Thyroid gland (tissue), 4 donors: ENCODE measurements around the gene C4B. TPM values are rescaled to one million over a fixed set of nuclear protein-coding genes. Genes with fewer than 3 reads are reported as not detected.
"Not testable (repeated sequence)": the region's sequence is repeated elsewhere in the genome, so short reads cannot be mapped to it uniquely, and the experiment has no call there.

ENCODE experiments used
- DNase-seq, 2 donors: peaks; one replicate each; pipeline ENCODE4 v3.0.0-alpha.2; 2019
- H3K27ac ChIP-seq, 3 donors: fragments of 200-600 bp; sonication (generic); 1 replicate in 2 of 3; 2 replicates in 1 of 3; pipeline ENCODE4 v1.5.1; 2016 to 2019; ENCODE audit warnings: mild to moderate bottlenecking in 1 of 3, moderate library complexity in 1 of 3
- H3K27me3 ChIP-seq: fragments of 200-600 bp; sonication (generic); one replicate; pipeline ENCODE4 v1.5.1; 2019
- H3K36me3 ChIP-seq, 2 donors: fragments of 200-600 bp; sonication (generic); one replicate each; pipeline ENCODE4 v1.5.1; 2016 to 2019
- H3K4me1 ChIP-seq, 2 donors: fragments of 200-600 bp; sonication (generic); one replicate each; pipeline ENCODE4 v1.5.1; 2017 to 2019
- H3K4me3 ChIP-seq, 3 donors: fragments of 200-600 bp; sonication (generic); replicated peaks in 1 of 3; 1 replicate in 2 of 3; 2 replicates in 1 of 3; pipeline ENCODE4 v1.5.1; 2016; ENCODE audit warnings: mild to moderate bottlenecking in 1 of 3
- H3K9me3 ChIP-seq: fragments of 200-600 bp; sonication (generic); one replicate; pipeline ENCODE4 v1.5.1; 2017
- WGBS, 2 donors: methylation state at CpG; one replicate each; pipeline ENCODE4 v1.1.5; 2017; 5-methylcytosine and 5-hydroxymethylcytosine counted together
- intact Hi-C: fragments of 100-400 bp; cut with DNase I; formaldehyde crosslinking; loops from one replicate; pipeline ENCODE4 v1.15.1; 2023
- total RNA-seq, 4 donors: library from RNA; depleted of rRNA; stranded (reverse); fragments of >200 nt; gene quantifications; one replicate each; pipeline ENCODE4 v1.2.3, GENCODE V29; 2016

Gene C4B
- total RNA-seq, 4 donors from 2014 or later = 233 to 370 (median 285) TPM

DNA sequence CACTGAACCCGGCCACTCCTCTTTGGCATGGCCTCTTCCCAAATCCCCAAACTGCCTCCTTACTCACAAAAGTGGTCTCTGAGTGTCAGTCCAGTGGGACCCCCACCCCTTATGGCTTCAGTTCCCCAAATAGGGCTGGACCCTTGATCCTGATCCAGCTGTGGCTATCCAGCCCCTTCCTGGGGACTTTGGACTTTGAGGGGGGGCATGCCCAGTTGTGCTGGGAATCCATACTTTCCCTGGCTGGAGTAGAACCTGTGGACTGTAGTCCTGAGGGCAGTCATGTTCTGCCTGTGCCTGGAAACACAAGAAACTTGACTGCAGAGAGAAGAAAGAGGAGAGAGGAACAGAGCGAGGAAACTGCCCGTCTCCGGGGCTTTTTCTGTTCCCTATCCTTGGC is 10.2 kb upstream of the C4B start:
- DNase-seq, H3K27me3 ChIP-seq, H3K27ac ChIP-seq, H3K4me1 ChIP-seq, H3K4me3 ChIP-seq, H3K9me3 ChIP-seq, H3K36me3 ChIP-seq, intact Hi-C loops: not testable (repeated sequence)
- 95 to 100% methylated on average over 3 to 4 of the region's 4 CpGs for WGBS, 2 donors

DNA sequence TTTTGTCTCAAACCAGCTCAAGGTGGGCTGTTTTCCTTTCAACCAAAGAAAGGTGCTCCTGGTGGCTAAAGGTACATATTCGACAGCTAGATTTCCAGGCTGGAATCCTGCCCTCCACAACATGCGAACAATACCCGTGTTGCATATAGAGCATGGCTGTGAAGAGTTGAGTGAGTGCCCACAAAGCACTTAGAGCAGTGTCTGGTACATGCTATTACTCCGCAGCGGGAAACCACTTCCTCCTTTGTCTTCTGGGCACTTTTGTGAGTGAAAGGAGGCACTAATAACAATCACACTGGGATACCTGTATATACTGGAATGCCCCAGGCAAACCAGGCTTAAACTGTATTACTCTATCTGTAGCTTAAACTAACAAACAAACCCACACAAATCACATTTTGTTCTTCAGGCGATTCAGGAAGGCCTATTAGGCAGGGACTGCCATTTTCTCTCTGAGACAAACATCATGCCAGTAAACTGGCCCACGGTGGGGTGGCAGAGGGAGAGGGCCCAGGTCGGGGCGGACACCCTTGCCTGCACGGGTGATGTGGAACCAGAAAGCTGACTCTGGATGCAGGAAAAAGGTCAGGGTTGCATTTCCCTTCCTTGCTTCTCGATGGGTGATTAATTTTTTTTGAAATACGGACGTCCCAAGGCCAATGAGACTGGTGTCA is 9.6 kb upstream of the C4B start:
- intact Hi-C loops = not testable (repeated sequence)

DNA sequence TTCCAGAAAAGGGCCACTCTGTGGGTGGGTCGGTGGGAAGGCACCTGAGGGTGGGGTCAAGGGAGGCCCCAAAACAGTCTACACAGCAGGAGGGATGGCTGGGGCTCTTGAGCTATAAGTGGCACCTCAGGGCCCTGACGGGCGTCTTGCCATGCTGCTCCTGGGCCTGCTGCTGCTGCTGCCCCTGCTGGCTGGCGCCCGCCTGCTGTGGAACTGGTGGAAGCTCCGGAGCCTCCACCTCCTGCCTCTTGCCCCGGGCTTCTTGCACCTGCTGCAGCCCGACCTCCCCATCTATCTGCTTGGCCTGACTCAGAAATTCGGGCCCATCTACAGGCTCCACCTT is 9.1 kb upstream of the C4B start:
- 30 to 60% methylated on average over 3 of the region's 9 CpGs for WGBS, 2 donors
- H3K9me3 ChIP-seq, intact Hi-C loops, H3K4me1 ChIP-seq, H3K36me3 ChIP-seq, H3K27ac ChIP-seq, H3K4me3 ChIP-seq, H3K27me3 ChIP-seq: not testable (repeated sequence)
- peak; percentile 21 to 62 for DNase-seq

More for the DNA sequence above, 9.6 kb upstream of the C4B start:
- H3K27ac ChIP-seq, DNase-seq, H3K9me3 ChIP-seq, H3K4me1 ChIP-seq, H3K27me3 ChIP-seq, H3K4me3 ChIP-seq, H3K36me3 ChIP-seq: not testable (repeated sequence)
- 69 to 76% methylated on average over 8 to 9 of the region's 13 CpGs for WGBS, 2 donors

GRCh38 chr6:32005991-32006529 is 8.5 kb upstream of the C4B start:
- H3K4me3 ChIP-seq, H3K4me1 ChIP-seq, H3K27ac ChIP-seq, H3K27me3 ChIP-seq, H3K36me3 ChIP-seq, intact Hi-C loops, DNase-seq, H3K9me3 ChIP-seq: not testable (repeated sequence)
- WGBS, 2 donors = 90 to 96% methylated on average over 4 to 8 of the region's 8 CpGs

DNA sequence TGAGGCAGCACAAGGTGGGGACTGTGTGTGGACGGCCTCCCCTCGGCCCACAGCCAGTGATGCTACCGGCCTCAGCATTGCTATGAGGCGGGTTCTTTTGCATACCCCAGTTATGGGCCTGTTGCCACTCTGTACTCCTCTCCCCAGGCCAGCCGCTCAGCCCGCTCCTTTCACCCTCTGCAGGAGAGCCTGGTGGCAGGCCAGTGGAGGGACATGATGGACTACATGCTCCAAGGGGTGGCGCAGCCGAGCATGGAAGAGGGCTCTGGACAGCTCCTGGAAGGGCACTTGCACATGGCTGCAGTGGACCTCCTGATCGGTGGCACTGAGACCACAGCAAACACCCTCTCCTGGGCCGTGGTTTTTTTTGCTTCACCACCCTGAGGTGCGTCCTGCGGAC is 7.5 kb upstream of the C4B start:
- H3K4me1 ChIP-seq, H3K36me3 ChIP-seq, H3K27ac ChIP-seq, H3K27me3 ChIP-seq, H3K9me3 ChIP-seq, DNase-seq, H3K4me3 ChIP-seq, intact Hi-C loops: not testable (repeated sequence)
- 80 to 89% methylated on average over 4 to 5 of the region's 12 CpGs for WGBS, 2 donors

DNA sequence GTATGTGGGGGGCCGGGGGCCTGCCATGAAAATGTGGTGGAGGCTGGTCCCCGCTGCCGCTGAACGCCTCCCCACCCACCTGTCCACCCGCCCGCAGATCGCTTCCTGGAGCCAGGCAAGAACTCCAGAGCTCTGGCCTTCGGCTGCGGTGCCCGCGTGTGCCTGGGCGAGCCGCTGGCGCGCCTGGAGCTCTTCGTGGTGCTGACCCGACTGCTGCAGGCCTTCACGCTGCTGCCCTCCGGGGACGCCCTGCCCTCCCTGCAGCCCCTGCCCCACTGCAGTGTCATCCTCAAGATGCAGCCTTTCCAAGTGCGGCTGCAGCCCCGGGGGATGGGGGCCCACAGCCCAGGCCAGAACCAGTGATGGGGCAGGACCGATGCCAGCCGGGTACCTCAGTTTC is 6.6 kb upstream of the C4B start:
- H3K27ac ChIP-seq, DNase-seq, intact Hi-C loops, H3K36me3 ChIP-seq, H3K9me3 ChIP-seq, H3K27me3 ChIP-seq, H3K4me3 ChIP-seq, H3K4me1 ChIP-seq: not testable (repeated sequence)
- no CpG with 5 or more reads among the region's 24 CpGs for WGBS, 2 donors

DNA sequence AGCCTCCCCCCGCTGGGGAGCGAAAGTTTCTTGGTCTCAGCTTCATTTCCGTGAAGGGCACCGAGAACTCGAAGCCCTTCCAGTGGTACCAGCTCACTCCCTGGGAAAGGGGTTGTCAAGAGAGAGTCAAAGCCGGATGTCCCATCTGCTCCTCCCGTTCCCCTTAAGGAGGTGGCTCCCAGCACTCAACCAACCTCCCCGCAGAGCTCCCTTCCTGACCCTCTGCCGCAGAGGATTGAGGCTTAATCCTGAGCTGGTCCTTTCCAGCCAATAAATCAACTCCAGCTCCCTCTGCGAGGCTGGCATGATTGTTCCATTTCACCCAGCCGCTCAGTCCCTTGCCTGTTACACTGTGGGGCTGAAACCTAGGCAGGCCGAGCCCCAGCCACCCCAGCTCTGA is 6.0 kb upstream of the C4B start:
- H3K27me3 ChIP-seq, H3K36me3 ChIP-seq, H3K27ac ChIP-seq, H3K4me3 ChIP-seq, intact Hi-C loops, H3K9me3 ChIP-seq, DNase-seq, H3K4me1 ChIP-seq: not testable (repeated sequence)
- WGBS, 2 donors = 47% methylated on average over 5 of the region's 12 CpGs; no CpG with 5 or more reads in 1 of the 2 donors

DNA sequence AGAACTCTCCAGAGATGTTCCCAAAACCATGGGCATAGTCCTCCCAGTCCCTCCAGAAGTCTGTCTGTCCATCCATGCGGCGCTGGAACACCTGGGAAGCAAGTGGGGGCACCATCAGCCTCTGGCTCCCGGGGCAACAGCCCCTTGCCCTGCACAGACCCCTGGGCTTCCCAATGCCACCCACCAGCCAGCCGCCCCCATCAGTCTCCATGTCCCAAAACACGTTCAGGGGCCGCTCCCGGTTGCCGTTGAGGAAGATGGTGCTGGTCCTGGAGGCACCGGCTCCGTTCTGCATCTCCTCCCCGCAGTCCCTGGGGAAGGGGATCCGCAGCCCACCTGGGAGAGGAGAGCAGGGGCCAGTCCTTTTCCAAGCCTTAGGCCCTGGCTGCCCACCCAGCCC is 5.1 kb upstream of the C4B start:
- H3K27ac ChIP-seq, H3K4me3 ChIP-seq, H3K9me3 ChIP-seq, H3K36me3 ChIP-seq, intact Hi-C loops, DNase-seq, H3K27me3 ChIP-seq, H3K4me1 ChIP-seq: not testable (repeated sequence)
- WGBS, 2 donors = 95% methylated on average over 4 of the region's 12 CpGs; no CpG with 5 or more reads in 1 of the 2 donors

GRCh38 chr6:32010856-32011530 is 3.6 kb upstream of the C4B start:
- H3K27me3 ChIP-seq, H3K27ac ChIP-seq, H3K4me3 ChIP-seq, H3K9me3 ChIP-seq, intact Hi-C loops, DNase-seq, H3K36me3 ChIP-seq, H3K4me1 ChIP-seq: not testable (repeated sequence)
- 72 to 78% methylated on average over 12 to 15 of the region's 27 CpGs for WGBS, 2 donors

- intact Hi-C loops, H3K27ac ChIP-seq: not testable (repeated sequence)
- peak; percentile 20 to 31 for DNase-seq
Measured at GRCh38 chr6:32012941-32013617, 1.5 kb upstream of the C4B start.

DNA sequence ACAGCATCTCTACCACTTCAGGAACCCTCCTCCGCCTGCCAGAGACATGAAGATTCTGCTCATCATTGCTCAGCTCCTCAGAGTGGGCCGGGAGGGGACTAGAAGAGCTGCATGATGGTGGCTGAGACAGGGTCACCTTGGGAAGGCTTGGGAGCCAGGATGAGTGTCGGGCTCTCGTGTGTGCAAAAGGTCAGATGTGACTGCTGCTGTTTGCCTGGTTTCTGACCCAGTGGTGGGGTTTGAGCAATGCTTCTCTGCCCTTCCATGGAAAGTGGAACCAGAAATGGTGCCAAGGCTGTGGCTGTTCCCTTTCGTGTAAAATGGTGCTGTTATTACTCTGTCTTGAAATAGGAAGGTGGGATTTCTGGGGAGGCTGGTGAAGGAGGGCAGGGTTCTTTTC is 857 bp upstream of the C4B start:
- H3K27ac ChIP-seq = not testable (repeated sequence)

More at GRCh38 chr6:32012941-32013617, 1.5 kb upstream of the C4B start:
- 86 to 90% methylated on average over 6 to 16 of the region's 17 CpGs for WGBS, 2 donors
- not testable (repeated sequence) for H3K9me3 ChIP-seq, H3K36me3 ChIP-seq, H3K4me3 ChIP-seq, H3K4me1 ChIP-seq, H3K27me3 ChIP-seq

DNA sequence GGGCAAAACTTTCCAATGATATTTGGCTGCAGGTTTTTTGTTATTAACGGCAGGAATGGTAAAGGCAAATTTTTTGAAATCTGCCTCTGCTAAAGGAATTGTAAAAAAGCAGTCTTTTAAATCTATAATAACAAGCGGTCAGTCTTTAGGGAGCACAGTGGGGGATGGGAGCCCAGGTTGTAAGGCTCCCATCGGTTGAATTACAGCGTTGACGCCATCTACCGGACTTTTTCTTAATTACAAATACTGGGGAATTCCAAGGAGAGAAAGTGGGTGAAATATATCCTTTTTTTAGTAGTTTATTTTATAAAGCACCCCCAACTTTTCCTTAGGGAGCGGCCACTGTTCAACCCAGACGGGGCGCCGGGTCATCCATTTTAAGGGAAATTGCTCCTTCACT is 7.5 kb downstream of the C4B start:
- DNase-seq, H3K9me3 ChIP-seq, H3K27me3 ChIP-seq, intact Hi-C loops, H3K27ac ChIP-seq, H3K36me3 ChIP-seq, H3K4me1 ChIP-seq, H3K4me3 ChIP-seq: not testable (repeated sequence)
- no CpG with 5 or more reads among the region's 10 CpGs for WGBS, 2 donors

More for the DNA sequence above, 857 bp upstream of the C4B start:
- H3K36me3 ChIP-seq, DNase-seq, H3K9me3 ChIP-seq, intact Hi-C loops, H3K4me3 ChIP-seq, H3K27me3 ChIP-seq, H3K4me1 ChIP-seq: not testable (repeated sequence)
- no CpG with 5 or more reads among the region's 5 CpGs for WGBS, 2 donors

DNA sequence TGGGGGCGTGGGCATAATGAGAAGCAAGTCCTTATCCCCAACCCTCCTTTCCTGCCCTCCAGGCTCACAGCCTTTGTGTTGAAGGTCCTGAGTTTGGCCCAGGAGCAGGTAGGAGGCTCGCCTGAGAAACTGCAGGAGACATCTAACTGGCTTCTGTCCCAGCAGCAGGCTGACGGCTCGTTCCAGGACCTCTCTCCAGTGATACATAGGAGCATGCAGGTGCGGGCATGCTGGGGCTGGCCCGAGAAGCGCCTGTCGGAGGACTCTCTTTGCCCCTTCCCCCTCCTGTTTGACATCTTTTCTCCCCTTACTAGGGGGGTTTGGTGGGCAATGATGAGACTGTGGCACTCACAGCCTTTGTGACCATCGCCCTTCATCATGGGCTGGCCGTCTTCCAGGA is 14.0 kb downstream of the C4B start:
- H3K4me3 ChIP-seq, H3K9me3 ChIP-seq, H3K27ac ChIP-seq, DNase-seq, H3K27me3 ChIP-seq, intact Hi-C loops, H3K36me3 ChIP-seq, H3K4me1 ChIP-seq: not testable (repeated sequence)
- 88% methylated on average over 5 of the region's 10 CpGs; no CpG with 5 or more reads in 1 of the 2 donors for WGBS, 2 donors
